Measurements from ENCODE around the gene ARHGEF17.

The ARHGEF17 gene

GRCh38 chr11:73386546-73386945 lies 78.5 kb downstream of the ARHGEF17 start:
- no peak for TF ChIP-seq CTCF (IDR thresholded peaks at IDR 0.05)

GRCh38 chr11:73387594-73388264 lies 79.7 kb downstream of the ARHGEF17 start:
- no peak for TF ChIP-seq CTCF (IDR thresholded peaks at IDR 0.05)

- no peak for TF ChIP-seq CTCF (IDR thresholded peaks at IDR 0.05)
Observed at GRCh38 chr11:73388265-73389133, 80.4 kb downstream of the ARHGEF17 start.

- TF ChIP-seq CTCF (IDR thresholded peaks at IDR 0.05), result no peak
Observed at GRCh38 chr11:73389134-73389525, 81.1 kb downstream of the ARHGEF17 start.

GRCh38 chr11:73389916-73390315 lies 81.8 kb downstream of the ARHGEF17 start:
- TF ChIP-seq CTCF (IDR thresholded peaks at IDR 0.05), result no peak

GRCh38 chr11:73390601-73391565 lies 82.8 kb downstream of the ARHGEF17 start:
- TF ChIP-seq CTCF (IDR thresholded peaks at IDR 0.05), result no peak

GRCh38 chr11:73391665-73392064 lies 83.6 kb downstream of the ARHGEF17 start:
- no peak for TF ChIP-seq CTCF (IDR thresholded peaks at IDR 0.05)

Measured in LNCAP (cell line).